Stimulated activated CD4-positive, alpha-beta T cell treated with anti-CD3 and anti-CD28 coated beads, Interleukin-4, amount 100 ng/mL, for 24 hours (primary cell): ENCODE data around the gene PLIN5.

Experiments
- DNase-seq: peaks from one replicate; pipeline ENCODE4 v3.0.0-alpha.2; 2020

PLIN5 gene

DNA sequence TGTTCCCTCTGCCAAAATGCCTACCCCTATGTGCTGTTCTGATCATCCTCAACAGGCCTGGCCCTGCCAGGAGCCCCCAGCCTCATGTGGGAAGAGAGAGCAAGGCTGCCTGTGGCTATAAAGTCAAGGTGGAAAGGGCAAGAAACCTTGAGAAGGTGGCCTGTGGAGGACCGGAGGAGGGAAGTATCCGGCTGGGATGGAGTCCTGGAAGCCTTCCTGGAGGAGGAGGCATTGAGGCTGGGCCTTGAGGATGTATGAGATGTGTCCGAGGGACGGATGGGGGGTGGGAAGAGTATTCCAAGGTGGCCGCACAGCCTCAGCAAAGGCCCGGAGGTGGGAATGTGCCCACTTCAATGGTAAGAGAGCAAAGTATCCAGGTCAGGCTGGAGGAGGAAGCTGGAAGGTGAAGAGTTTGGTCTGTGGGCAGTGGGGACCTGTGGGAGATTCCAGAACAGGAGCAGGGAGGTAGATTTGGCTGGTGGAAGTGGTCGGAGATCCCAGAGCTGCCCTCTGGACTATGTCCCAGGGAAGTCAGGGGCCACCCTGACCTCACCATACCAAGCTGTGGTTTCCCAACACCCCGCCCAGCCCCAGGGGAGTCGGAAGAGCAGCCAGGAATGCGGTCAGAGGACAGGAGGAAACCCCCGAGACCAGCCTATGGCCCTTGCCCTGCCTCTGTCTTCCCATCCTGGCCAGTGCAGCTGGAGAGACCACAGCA is 13.7 kb downstream of the PLIN5 start:
- no peak for DNase-seq

DNA sequence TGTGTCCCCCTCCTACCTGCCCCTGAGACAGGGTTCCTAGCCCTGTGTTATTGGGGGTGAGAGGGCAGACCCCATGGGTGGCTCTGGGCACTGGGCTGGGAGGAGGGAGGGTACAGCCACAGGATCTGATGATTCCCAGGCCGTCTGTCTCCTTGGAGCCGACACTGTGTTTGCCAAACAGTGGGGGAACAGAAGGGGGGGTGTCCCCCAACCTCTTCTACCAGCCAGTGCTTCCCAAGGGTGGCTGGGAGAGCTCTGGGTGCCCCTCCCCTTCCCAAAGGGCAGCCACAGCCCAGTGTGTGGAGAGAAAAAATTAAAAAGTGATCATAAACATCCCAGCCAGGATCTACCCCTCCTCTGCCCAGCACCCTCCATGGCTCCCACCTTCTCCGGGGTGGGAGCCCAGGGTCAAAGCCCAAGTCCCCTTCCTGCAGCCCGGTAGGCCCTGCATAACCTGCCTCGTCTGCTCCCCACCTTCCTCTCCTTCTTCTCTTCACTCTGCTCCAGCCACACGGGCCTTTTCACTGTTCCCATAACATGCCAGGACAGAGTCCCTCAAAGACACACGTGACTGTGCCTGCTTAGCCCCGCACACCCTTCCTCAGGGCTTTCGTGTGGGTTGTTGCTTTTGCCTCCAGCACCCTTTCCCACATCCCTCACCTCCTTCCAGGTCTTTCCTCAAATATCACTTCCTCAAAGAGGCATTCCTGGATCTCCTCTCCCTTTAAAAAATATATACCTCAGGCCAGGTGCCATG is 15.3 kb downstream of the PLIN5 start:
- no peak for DNase-seq

DNA sequence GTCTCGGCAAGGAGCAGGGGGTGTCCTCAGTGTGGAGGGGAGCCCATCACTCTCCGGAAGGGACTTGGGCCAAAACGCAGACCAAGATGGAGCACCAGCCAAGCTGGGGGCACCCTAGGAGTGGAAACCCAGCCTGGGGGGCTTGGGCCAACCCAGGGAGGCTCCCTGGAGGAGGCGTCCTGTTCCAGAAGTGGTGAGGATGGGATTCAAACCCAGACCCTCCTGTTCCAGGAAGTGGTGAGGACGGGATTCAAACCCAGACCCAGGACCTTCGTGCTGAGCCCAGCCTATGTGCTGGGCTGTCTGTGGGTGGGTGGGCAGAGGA is 15.9 kb downstream of the PLIN5 start:
- no peak for DNase-seq

DNA sequence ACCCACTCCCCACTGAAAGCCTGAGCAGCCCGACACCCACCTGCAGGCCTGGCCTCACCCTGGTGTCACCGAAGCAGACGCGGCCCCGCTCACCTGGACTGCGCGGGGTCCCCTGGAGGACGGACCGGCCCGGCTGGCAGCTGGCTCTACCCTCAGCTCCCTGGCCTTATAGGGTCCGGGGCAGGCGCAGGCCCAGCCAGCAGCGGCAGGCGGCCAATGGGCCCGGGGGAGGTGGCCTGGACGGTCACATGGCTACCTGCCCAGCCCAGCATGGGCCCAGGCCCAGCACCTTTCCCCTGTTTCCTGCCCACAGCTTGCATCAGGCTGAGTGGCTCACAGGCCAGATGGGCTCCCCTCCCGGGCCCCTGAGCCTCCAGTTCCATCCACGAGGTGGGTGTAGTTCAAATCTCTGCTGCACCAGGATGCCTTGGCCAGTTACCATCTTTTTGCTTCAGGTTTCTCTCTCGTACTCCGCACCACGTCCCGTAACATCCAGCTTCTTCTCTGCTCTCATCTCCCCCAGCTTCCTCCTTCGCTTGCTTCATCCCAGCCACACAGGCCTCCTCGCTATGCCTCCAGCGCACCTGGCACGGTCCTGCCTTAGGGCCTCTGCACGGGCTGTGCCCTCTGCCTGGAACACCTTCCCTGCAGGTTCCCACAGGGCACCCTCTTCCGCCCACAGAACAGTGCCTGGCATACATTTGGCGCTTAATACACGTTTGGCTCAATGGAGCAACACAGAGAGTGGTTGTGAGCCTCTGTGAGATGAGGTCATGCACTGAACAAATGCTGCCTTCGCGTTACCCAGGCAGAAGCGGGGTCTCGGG is 16.5 kb downstream of the PLIN5 start, which contains the start of gene PLIN4:
Gene PLIN4 (minus strand): TSS at position 142 of the 827 bp plus-strand sequence. CDS start 214 bp downstream, outside the sequence.
- DNase-seq: no peak

- DNase-seq: no peak
Observed at GRCh38 chr19:4517451-4518057, 17.5 kb downstream of the PLIN5 start.

- DNase-seq: no peak
Observed at GRCh38 chr19:4516939-4517300, 18.1 kb downstream of the PLIN5 start.

DNA sequence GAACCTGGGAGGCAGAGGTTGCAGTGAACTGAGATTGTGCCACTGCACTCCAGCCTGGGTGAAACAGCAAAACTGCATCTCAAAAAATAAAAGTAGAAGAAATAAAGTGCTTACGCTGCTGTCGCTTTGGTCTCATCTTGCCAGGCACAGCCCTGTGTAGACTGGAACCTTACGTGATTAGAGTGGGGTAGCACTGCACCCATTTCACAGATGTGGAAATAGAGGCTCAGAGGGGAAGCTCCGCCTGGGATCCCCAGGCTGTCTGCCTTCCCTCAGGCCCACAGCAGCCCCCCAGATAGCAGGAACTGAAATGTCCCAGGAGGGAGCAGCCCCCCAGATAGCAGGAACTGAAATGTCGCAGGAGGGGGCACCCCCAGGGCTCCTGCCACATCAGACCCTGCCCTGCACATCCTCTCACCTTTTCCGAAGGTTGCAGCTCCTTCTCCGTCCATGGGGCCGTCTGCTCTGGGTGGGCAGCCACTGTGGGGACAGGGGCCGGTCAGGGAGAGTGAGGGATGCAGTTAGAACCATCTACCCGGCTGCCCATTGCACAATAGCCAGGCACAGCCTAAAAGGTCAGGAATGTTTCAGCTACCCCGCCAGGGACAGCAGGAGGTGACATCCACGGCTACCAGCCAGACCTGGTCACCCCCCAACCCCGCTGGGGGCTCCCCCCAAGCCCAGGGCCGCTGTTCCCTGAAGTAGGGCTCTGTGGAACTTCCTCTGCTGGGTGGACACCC is 18.7 kb downstream of the PLIN5 start:
- no peak for DNase-seq

- DNase-seq: no peak
Observed at GRCh38 chr19:4515732-4516131, 19.3 kb downstream of the PLIN5 start.

GRCh38 chr19:4513248-4513647 is 21.8 kb downstream of the PLIN5 start:
- no peak for DNase-seq

GRCh38 chr19:4512070-4512469 is 23.0 kb downstream of the PLIN5 start:
- no peak for DNase-seq

GRCh38 chr19:4511300-4512054 is 23.5 kb downstream of the PLIN5 start:
- DNase-seq: no peak

DNA sequence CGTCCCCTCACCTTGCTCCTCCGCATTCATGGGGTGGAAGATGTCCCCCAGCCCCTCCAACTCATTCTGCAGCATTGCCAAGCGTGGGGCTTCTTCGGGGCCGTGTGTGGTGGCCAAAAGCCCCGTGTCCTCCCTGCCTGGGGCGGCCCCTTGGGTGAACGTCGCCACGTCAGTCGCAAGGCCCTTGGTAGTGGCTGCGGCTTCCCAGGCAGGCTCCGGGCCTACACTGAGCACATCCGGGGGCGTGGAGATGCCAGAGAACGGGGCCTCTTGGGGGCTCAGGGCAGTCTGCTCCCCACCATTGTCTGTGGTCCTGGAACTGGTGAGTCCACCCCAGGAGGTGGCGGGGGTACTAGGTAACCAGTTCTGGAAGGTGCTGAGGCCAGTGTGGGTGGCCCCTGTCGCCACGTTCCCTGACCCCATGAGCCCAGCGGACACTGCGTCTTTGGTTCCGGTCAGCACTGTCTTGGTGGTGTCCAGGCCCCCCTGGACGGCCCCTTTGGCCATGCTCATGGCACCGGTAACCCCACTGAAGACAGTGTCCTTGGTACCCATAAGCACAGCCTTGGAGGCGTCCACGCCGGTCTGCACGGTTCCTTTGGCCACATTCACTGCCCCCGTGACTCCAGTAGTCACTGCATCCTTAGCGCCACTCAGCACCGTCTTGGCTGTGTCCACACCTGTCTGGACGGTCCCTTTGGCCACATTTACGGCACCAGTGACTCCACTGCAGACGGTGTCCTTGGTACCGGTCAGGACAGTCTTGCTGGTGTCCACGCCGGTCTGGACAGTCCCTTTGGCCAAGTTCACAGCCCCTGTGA is 24.4 kb downstream of the PLIN5 start:
- DNase-seq: no peak

DNA sequence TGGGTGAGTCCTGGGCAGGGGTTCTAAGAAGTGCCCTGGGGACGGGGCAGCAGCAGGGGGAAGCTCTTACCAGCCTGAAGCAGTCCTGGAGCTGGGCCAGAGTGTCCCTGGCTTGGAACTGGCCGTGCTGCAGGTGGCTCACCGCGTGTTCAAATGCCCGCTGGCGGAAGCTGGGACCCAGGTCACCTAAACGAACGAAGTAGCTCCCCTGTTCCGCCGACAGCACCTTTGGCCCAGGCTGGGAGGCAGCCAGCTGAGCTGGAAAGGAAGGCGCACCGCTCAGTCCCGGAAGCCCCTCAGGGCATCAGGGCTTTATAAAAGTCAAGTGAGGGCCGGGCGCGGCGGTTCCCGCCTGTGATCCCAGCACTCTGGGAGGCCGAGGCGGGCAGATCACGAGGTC is 26.3 kb downstream of the PLIN5 start:
- no peak for DNase-seq

- no peak for DNase-seq
Observed at GRCh38 chr19:4507804-4508203, 27.2 kb downstream of the PLIN5 start.

DNA sequence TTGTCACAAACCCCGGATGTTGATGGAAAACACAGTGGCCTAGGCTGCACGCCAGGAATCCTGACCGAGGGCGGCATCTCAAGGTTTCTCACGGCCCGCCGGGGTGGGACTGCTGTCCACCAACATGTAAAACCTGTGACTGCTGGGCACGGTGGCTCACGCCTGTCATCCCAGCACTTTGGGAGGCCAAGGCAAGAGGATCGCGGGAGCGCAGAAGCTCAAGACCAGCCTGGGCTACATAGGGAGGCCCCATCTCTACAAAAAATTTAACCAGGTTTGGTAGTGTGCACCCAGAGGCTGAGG is 27.9 kb downstream of the PLIN5 start:
- no peak for DNase-seq

DNA sequence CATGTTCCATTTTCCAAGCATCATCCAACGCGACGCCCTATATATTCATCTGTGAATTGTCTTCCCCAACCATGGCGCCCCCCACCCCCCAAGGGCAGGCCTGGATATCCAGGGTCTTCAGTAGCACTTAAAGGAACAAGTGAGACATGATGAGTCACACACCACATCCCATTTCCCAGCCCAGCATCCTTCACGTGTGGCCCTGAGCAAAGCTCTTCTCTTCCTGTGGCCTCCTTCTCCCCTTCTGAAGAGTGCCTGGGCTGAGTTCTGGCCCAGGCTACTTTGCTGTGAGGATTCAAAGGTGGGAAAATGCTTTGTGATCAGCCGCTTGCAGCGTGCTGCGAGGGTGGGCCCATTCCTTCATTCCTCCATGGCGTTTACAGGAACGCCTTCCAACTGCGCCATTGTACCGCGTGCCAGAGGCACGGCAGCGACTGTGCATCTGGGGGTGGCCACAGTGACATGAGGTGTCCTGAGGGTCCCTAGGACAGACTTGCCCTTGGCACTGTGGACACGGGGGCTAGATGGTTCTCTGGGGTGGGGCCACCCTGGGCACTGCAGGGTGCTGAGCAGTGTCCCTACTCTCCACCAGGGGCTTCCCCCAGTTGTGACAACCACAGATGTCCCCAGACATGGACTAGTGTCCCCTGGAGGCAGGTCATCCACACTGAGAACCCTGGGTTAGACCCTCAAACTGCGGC is 28.4 kb downstream of the PLIN5 start:
- no peak for DNase-seq

GRCh38 chr19:4505570-4506448 is 29.2 kb downstream of the PLIN5 start:
- no peak for DNase-seq

DNA sequence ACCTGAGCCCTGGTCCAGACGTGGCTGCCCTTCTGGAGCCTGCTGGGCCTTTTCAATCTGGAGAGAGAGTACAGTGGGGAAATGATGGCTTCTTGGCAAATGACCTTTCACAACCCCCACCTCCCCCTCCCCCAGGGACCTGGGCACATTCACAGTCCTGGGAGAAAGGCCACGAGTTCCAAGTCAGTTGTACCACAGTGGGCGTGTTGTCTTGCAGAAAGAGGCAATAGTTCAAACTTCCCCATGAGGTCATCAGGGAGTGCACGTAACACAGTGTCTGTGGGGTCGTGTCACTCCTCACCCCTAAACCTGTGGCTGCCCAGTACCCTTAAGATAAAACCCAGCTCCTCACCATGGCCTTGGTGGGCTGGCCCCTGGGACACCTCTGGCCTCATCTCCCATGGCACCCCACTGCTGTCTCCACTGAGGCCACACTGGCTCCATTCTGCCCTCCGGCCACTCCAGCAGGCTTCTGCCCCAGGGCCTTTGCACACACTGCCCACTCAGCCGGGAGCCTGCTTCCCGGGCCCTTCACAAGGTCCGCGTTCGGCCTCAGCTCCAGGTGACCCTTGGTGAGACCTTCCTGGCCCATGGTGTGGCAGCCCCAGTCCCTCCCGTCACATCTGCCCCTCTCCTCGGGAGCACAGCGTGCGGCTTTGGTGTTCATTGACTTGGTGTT is 30.0 kb downstream of the PLIN5 start:
- no peak for DNase-seq

GRCh38 chr19:4504297-4504701 is 30.7 kb downstream of the PLIN5 start:
- DNase-seq: no peak
